Fibroblast of the aortic adventitia (primary cell): Measurements from ENCODE around the gene ELAVL1. TPM values are rescaled to one million over a fixed set of nuclear protein-coding genes. Genes with fewer than 3 reads are reported as not detected.

Experiments
- DNase-seq: peaks from one replicate; pipeline ENCODE4 v3.0.0-alpha.2; 2010; ENCODE audit warnings: low read depth
- H3K4me3 ChIP-seq: 2 replicates; pipeline ENCODE4 v1.5.1; 2011; ENCODE audit warnings: low read depth, mild to moderate bottlenecking, control low read depth, low read length, moderate library complexity
- total RNA-seq: library from RNA; depleted of rRNA; stranded (reverse); fragments of >200 nt; gene quantifications from 2 replicates; pipeline ENCODE4 v1.2.3, GENCODE V29; 2012; ENCODE audit warnings: low replicate concordance
- TF ChIP-seq, protein P1 (sequence below): IDR thresholded peaks from 2 replicates; pipeline ENCODE4 v1.5.1; 2011; ENCODE audit warnings: mild to moderate bottlenecking, low read length, control low read depth, inconsistent platforms; ENCODE audit not compliant: insufficient read depth

The ELAVL1 gene
- total RNA-seq, 1 donor: 34.1 TPM

DNA sequence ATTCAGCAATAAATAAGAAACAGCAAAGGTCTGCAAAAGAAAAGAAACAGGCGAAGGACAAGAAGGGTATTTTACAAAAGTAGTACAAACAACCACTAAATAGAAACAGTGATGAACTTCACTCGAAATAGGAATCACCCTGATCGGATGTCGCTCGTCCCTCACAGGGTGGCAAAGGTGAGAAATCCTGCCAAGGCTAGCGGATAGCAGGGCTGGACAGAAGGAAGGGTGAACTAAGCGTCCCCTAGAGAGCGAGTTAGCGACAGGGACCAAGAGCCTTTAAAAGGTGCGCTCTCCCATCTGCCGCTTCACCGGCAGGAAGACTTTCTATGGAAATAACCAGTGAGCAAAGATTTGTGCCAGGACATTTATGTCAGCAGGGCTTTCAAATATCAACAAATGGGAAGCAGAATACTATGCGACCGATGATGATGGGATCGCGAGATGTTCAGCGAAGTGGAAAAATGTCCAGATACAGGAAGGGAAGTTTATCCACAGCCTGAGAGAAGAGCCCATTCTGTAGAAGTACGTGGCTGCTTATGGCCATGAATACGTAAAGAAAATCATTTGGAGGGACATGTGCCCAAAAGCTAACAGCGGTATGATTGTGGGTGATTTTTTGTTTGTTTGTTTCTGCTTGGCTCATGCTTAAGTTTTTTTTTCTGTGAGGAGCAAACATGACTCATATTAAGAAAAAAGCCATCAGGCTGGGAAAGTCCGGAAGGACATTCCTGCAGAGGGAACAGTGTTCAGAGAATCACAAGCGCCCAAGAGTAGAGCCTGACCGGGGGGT is 18.9 kb downstream of the ELAVL1 start:
- H3K4me3 ChIP-seq: no peak overlapping the region
- TF ChIP-seq, protein P1, sequence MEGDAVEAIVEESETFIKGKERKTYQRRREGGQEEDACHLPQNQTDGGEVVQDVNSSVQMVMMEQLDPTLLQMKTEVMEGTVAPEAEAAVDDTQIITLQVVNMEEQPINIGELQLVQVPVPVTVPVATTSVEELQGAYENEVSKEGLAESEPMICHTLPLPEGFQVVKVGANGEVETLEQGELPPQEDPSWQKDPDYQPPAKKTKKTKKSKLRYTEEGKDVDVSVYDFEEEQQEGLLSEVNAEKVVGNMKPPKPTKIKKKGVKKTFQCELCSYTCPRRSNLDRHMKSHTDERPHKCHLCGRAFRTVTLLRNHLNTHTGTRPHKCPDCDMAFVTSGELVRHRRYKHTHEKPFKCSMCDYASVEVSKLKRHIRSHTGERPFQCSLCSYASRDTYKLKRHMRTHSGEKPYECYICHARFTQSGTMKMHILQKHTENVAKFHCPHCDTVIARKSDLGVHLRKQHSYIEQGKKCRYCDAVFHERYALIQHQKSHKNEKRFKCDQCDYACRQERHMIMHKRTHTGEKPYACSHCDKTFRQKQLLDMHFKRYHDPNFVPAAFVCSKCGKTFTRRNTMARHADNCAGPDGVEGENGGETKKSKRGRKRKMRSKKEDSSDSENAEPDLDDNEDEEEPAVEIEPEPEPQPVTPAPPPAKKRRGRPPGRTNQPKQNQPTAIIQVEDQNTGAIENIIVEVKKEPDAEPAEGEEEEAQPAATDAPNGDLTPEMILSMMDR: no peak
- peak; percentile 37 for DNase-seq

DNA sequence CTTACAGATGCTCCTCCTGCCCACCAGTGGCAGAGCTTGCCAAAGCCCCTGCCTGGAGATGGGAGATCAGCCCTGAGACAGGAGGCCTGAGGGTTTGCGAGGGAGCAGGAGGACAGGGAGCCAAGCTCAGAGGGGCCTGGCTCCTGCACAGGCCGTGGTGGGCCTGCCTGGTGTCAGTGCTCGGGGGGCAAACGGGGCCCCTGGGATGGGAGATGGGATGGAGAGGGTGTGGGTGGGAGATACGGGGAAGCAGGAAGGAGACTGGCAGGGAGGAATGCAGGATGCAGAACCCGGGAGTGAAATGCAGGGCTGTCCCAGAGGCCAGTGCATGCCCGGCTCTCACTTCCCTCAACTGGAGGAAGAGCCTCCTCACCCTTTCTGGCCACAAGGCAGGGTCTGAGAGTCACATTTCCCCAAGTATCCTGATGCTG is 19.9 kb downstream of the ELAVL1 start:
- DNase-seq: no peak
- no peak overlapping the region for H3K4me3 ChIP-seq
- TF ChIP-seq, protein P1: no peak

DNA sequence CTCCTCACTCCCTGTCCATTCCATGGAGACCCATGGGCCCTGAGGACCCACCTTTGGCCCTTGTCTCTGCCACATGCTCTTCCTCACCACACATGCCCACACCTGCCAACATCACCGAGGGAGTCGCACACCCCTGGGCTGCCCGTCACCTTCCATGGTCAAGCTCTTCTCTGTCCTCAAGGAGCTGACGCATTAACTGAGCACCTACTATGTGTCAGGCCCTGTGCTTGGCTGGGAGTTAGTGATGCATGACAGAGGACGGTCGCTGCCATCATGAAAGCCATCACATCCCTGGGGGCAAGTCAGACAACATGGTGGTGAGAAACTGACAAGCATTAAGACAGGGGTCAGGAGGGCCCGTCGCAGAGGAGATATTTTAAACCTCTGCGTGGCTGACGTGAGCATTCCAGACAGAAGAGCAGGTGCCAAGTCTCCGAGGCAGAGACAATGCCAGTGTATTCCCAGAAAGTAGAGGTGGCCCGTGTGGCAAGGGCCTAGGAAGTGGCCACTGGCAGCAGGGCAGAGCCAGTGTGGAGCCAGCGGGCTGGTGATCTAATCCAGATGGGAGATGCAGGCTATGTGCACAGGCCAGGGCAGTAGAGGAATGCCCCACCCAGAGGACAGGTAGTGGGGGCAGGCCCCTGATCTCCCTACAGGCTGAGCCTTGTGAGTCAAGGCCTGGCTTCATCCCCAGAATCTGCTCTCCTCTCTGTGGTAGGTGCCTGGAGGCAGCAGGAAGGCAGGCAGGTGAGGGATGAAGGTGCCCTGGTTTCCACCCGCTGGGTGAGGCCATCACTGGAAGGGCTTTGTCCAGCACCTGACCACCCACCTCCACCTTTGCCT is 21.2 kb downstream of the ELAVL1 start:
- TF ChIP-seq, protein P1: no peak
- H3K4me3 ChIP-seq: no peak overlapping the region
- no peak for DNase-seq

DNA sequence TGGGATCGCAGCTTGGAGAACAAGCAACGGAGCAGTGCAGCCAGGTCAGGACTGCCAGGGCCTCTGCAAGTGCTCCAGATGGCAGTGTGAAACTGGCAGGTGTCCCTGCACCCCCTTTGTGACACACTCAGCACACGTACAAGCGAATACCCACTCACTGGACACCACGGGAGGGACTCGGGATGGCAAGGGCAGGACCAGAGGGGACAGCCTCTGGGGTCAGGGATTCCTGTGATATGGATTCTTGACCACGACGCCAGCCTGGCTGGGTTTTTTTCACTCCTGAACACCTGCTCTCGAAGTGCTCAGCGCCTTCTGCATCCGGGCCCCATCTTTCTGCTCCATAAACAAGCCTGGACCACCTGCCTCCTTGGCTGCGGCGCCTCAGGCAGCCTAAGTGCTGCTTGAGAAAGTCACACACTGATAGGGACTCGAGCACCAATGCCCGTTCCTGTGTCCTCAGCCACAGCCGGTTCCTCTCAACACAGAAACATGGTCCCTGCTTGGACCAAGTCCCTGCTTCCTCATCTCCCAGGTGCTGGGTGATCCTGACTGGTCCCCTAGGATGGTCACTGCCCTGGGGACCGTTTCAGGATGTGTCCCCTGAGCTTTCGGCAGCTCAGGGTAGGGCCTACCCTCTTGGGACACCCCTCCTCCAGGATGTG is 22.0 kb downstream of the ELAVL1 start:
- H3K4me3 ChIP-seq: no peak overlapping the region
- no peak for DNase-seq
- TF ChIP-seq, protein P1: no peak

DNA sequence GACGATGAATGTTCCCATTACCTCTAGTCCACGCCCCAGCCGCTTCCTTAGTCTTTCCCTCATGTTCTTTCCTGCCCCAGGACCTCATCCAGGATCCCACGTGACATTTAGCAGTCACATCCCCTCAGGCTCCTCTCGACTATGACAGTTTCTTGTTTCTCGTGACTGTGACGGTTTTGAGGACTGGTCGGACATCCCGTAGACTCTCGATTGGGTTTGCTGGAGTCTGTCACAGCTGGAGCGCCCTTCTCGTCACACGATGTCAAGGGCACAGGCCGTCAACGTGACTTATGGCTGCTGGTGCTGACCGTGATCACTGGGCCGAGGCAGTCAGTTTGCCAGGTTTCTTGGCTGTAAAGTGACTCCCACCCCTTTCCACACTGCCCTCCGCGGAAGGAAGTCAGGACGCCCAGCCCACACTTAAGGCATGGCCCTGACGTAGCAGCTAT is 22.8 kb downstream of the ELAVL1 start:
- no peak for DNase-seq
- TF ChIP-seq, protein P1: no peak
- no peak overlapping the region for H3K4me3 ChIP-seq

DNA sequence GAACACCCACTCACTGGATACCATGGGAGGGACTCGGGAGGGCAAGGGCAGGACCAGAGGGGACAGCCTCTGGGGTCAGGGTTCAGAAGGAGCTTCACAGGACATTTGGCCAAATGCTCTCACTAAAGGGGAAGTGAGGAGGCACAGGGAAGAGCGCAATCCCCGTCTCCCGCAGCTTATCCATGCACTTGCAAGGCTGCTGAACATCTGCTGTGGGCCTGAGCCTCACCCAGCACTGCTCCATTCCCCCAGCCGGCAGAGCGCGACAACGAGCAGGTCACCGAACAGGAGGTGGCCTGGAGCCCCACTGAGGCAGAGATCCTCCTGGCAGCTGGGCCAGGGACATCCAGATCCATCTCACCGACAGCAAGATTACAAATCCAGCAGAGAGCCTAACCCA is 23.3 kb downstream of the ELAVL1 start:
- no peak overlapping the region for H3K4me3 ChIP-seq
- DNase-seq: no peak
- TF ChIP-seq, protein P1: no peak
